WTC11 (cell line): ENCODE measurements around the gene SSTR5.

Source experiments
- CBFB ChIP-seq: sonication (generic); formaldehyde crosslinking; IDR thresholded peaks from 2 replicates; pipeline ENCODE4 v1.8.1; 2022; ENCODE audit warnings: mild to moderate bottlenecking, low read depth, missing genetic modification reagents
- IRF2 ChIP-seq: sonication (generic); formaldehyde crosslinking; IDR thresholded peaks from 2 replicates; pipeline ENCODE4 v1.8.0; 2022; ENCODE audit warnings: low read depth, missing genetic modification reagents, borderline replicate concordance
- MYBL2 ChIP-seq: sonication (generic); formaldehyde crosslinking; IDR thresholded peaks from 2 replicates; pipeline ENCODE4 v1.8.1; 2023; ENCODE audit warnings: mild to moderate bottlenecking, moderate library complexity, missing genetic modification reagents
- TCF7 ChIP-seq: sonication (generic); formaldehyde crosslinking; IDR thresholded peaks from 2 replicates; pipeline ENCODE4 v1.8.0; 2022; ENCODE audit warnings: mild to moderate bottlenecking, low read depth, missing genetic modification reagents, moderate library complexity
- TF ChIP-seq, protein P1 (sequence below): fragments of 200-600 bp; IDR thresholded peaks from 2 replicates; pipeline ENCODE4 v1.8.0; 2022; ENCODE audit warnings: antibody characterized with exemption
- TF ChIP-seq, protein P2 (sequence below): sonication (generic); formaldehyde crosslinking; IDR thresholded peaks from 2 replicates; pipeline ENCODE4 v1.8.1; 2022; ENCODE audit warnings: mild to moderate bottlenecking, missing genetic modification reagents, moderate library complexity, borderline replicate concordance
- TF ChIP-seq, protein P3 (sequence below): sonication (generic); formaldehyde crosslinking; IDR thresholded peaks from 2 replicates; pipeline ENCODE4 v1.8.0; 2022; ENCODE audit warnings: mild to moderate bottlenecking, missing genetic modification reagents
- TF ChIP-seq, protein P4 (sequence below): sonication (generic); formaldehyde crosslinking; IDR thresholded peaks from 2 replicates; pipeline ENCODE4 v1.8.1; 2023; ENCODE audit warnings: mild to moderate bottlenecking, missing genetic modification reagents

DNA sequence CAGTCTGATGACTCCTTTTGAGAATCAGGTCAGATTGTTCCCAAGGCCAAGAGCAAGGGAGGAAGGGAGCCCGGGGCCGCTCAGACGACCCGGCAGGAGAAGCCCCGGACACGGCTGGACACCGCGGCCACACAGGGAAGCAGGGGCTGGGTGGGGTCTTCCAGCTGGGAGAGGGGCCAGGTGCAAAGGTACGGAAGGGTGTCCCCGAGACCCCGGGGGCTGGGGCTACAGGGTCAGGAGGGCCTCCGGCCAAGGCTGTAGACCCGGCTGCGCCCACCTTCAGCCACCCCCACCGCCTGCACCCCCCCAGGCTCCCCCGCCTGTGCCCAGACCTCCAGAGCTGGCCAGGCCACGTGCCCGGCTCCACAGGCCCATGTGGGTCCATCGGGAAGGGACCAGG is 45.4 kb downstream of the SSTR5 start:
- TF ChIP-seq, protein P1, sequence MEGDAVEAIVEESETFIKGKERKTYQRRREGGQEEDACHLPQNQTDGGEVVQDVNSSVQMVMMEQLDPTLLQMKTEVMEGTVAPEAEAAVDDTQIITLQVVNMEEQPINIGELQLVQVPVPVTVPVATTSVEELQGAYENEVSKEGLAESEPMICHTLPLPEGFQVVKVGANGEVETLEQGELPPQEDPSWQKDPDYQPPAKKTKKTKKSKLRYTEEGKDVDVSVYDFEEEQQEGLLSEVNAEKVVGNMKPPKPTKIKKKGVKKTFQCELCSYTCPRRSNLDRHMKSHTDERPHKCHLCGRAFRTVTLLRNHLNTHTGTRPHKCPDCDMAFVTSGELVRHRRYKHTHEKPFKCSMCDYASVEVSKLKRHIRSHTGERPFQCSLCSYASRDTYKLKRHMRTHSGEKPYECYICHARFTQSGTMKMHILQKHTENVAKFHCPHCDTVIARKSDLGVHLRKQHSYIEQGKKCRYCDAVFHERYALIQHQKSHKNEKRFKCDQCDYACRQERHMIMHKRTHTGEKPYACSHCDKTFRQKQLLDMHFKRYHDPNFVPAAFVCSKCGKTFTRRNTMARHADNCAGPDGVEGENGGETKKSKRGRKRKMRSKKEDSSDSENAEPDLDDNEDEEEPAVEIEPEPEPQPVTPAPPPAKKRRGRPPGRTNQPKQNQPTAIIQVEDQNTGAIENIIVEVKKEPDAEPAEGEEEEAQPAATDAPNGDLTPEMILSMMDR: no peak
- TF ChIP-seq IRF2 (CRISPR knock-in tag) (no peak), TCF7 (CRISPR knock-in tag) (no peak), CBFB (CRISPR knock-in tag) (no peak), MYBL2 (CRISPR knock-in tag) (no peak)
- TF ChIP-seq, protein P2, sequence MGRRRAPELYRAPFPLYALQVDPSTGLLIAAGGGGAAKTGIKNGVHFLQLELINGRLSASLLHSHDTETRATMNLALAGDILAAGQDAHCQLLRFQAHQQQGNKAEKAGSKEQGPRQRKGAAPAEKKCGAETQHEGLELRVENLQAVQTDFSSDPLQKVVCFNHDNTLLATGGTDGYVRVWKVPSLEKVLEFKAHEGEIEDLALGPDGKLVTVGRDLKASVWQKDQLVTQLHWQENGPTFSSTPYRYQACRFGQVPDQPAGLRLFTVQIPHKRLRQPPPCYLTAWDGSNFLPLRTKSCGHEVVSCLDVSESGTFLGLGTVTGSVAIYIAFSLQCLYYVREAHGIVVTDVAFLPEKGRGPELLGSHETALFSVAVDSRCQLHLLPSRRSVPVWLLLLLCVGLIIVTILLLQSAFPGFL (CRISPR knock-in tag): no peak
- TF ChIP-seq, protein P3, sequence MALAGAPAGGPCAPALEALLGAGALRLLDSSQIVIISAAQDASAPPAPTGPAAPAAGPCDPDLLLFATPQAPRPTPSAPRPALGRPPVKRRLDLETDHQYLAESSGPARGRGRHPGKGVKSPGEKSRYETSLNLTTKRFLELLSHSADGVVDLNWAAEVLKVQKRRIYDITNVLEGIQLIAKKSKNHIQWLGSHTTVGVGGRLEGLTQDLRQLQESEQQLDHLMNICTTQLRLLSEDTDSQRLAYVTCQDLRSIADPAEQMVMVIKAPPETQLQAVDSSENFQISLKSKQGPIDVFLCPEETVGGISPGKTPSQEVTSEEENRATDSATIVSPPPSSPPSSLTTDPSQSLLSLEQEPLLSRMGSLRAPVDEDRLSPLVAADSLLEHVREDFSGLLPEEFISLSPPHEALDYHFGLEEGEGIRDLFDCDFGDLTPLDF (CRISPR knock-in tag): no peak
- TF ChIP-seq, protein P4, sequence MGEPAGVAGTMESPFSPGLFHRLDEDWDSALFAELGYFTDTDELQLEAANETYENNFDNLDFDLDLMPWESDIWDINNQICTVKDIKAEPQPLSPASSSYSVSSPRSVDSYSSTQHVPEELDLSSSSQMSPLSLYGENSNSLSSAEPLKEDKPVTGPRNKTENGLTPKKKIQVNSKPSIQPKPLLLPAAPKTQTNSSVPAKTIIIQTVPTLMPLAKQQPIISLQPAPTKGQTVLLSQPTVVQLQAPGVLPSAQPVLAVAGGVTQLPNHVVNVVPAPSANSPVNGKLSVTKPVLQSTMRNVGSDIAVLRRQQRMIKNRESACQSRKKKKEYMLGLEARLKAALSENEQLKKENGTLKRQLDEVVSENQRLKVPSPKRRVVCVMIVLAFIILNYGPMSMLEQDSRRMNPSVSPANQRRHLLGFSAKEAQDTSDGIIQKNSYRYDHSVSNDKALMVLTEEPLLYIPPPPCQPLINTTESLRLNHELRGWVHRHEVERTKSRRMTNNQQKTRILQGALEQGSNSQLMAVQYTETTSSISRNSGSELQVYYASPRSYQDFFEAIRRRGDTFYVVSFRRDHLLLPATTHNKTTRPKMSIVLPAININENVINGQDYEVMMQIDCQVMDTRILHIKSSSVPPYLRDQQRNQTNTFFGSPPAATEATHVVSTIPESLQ: no peak
